GM12874 (cell line): Measurements from ENCODE around the gene ITGA2.

Source experiments
- TF ChIP-seq, protein P1 (sequence below): IDR thresholded peaks from 2 replicates; pipeline ENCODE4 v1.5.1; 2011; ENCODE audit warnings: low read depth, mild to moderate bottlenecking, control low read depth, low read length, moderate library complexity; ENCODE audit not compliant: insufficient read depth

Gene ITGA2

DNA sequence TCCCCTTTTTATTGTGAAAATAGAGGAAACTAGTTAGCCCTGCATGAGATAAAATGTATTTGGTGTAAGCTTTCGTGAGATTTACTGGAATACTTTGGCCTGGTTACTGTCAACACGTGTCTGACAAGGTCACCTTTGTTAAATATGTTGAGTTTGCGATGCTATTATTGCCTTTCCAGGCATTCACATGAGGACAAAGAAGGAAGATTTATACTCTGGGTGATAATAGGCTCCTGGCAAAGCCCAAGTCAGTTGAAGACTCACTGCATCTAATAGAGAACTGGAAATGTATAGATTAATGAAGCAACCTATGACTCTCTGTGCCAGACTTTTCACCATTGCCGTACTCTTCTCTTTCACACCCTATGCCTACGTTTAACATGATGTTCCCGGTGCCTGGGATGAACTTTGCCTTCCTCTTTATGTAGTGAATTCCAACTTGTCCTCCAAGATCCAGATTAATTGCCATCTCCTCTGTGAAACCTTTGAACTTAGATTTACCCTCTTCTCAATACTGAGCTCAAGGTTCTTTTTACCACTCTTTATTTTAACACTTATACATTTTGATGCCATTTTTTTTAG lies 33.9 kb downstream of the ITGA2 start:
- TF ChIP-seq, protein P1, sequence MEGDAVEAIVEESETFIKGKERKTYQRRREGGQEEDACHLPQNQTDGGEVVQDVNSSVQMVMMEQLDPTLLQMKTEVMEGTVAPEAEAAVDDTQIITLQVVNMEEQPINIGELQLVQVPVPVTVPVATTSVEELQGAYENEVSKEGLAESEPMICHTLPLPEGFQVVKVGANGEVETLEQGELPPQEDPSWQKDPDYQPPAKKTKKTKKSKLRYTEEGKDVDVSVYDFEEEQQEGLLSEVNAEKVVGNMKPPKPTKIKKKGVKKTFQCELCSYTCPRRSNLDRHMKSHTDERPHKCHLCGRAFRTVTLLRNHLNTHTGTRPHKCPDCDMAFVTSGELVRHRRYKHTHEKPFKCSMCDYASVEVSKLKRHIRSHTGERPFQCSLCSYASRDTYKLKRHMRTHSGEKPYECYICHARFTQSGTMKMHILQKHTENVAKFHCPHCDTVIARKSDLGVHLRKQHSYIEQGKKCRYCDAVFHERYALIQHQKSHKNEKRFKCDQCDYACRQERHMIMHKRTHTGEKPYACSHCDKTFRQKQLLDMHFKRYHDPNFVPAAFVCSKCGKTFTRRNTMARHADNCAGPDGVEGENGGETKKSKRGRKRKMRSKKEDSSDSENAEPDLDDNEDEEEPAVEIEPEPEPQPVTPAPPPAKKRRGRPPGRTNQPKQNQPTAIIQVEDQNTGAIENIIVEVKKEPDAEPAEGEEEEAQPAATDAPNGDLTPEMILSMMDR = no peak

DNA sequence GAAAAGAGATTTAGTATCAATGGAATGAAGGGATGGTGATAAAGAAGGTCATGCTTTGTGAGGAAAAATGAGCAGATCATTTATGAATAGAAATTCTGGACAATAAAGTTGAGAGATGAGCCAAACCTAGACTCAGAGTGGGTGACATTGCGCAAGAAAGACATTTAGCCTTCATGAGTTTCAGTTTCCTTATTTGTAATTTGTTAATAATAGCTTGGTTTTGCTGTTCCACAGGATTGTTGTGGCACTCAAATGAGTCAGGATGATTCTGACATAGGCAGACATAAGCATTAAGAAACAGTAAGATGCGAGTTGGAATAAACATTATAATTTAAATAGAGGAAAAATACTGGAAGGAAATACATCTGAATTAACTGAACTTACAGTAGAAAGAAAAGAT lies 34.8 kb downstream of the ITGA2 start:
- TF ChIP-seq, protein P1 = no peak

DNA sequence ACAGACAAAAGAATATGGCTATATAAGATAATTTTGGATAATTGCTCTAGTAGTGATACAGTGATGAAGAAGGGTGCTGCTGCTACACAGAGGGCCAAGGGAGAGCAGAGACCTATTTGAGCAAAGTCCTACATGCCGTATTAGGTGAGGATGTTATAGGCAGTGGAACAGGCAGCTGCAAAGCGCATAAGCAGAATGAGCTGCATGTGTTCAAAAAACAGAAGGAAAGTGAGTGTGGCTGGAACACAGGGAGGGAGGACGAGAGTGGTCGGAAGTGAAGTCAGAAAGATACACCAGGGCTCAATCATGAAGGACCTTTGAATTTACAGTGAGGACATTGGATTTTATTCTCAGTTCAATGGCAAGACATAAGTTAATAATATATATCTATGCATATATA lies 35.4 kb downstream of the ITGA2 start:
- TF ChIP-seq, protein P1 = no peak

DNA sequence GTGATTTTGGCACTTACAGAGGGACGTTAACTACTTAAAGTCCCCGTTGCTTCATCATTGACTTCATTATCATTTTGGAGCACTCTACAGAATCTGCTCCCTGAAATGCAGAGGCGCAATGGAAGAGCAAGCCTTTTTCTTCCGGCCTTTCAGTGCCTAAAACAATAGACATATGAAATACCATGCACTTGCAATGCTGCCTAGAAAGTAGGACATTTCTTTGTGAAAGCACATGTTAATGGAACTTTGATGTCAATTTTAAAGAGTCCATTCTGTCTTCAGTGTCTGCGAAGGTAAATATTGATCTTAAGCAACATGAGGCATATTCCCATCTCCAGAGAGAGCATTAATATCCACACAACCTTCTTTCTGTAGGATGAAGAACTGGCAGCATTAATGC lies 36.3 kb downstream of the ITGA2 start:
- TF ChIP-seq, protein P1 = no peak

DNA sequence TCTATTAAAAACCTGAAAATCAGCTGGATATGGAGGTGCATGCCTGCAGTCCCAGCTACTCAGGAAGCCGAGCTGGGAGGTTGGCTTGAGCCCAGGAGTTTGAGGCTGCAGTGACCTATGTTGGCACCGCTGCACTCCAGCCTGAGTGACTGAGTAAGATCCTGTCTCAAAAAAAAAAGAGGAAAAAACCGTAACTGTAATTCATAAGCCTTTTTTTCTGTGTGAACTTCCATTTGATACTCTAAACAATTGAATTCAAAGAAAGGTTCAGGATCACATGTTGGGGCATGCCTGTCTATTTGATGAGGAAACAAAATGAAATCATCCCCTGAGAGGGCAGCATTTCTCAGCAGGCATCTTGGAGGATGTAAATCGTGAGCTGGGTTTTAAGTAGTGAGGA lies 38.8 kb downstream of the ITGA2 start:
- TF ChIP-seq, protein P1 = no peak

DNA sequence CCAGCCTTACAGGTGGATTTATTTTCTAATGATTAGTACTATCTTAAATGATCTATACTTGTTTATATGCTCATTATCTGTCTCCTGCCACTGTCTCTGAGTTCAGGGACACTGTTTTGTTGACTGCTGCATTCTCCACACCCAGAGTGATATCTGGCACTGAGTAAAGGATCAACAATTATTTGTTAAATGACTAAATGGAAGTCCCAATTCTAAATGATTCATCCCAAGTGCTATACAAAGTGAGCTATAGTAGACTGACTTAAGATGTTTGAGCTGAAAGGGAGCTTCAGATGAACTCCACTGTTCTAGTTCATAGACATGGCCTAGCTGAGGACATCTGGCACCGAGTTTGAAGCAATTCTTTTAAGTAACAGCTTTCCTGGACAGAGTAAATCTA lies 40.5 kb downstream of the ITGA2 start:
- TF ChIP-seq, protein P1 = no peak

DNA sequence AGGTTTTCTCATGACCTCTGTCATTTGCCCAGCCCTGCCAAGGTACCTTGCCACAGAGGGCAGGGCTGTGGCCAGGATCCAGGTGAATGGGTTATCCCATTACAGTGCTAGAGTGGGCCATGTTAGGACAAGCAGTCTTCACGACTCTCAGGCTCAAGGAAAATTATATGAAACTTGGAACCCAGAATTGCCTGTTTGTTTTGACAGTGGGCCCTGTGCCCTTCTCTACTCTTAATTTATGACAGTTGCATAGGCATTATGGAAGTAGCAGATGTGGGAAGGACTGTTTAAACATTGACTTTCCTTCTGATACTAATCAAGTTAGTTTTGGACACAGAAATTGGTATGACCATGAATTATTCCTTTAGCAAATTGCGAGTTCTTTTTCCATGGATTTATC lies 41.7 kb downstream of the ITGA2 start:
- TF ChIP-seq, protein P1 = no peak
